ENCODE results near the gene KLHDC7A. TPM values are rescaled to one million over a fixed set of nuclear protein-coding genes. Genes with fewer than 3 reads are reported as not detected.

KLHDC7A gene
- total and polyA plus RNA-seq, 2 donors (not counting 3 experiments of a cell fraction or from before 2014, with no cell fraction given) = not detected

- dilution Hi-C loops (cut with MboI; ENCODE audit: extremely low pct_ligation_motif_present, low sequenced_read_pairs) = no loop called here
- no peak for FAIRE-seq
These were observed 50.1 kb downstream of the KLHDC7A start for GRCh38 chr1:18530587-18531502.

More at GRCh38 chr1:18530587-18531502, 50.1 kb downstream of the KLHDC7A start:
- Histone ChIP-seq H3K4me3 (replicated peaks in 1 of 3; ENCODE audit: insufficient read depth in 1 of 3, low read depth in 1 of 3, low read length in 3 of 3) (no peak overlapping the region), H3K9me3 (replicated peaks; ENCODE audit: control insufficient read depth, insufficient read depth, low read length) (no peaks in the 10 kb centered on the region), H3K79me2 (ENCODE audit: control insufficient read depth, insufficient read depth, low read length) (no peaks in the 10 kb centered on the region), H3K27me3 (ENCODE audit: control insufficient read depth in 2 of 2, insufficient read depth in 2 of 2, low read length in 2 of 2) (no peaks in the 10 kb centered on the region), H3K4me1 (ENCODE audit: control insufficient read depth, extremely low read depth, insufficient read depth, low read length) (no peaks in the 10 kb centered on the region), H3K36me3 (ENCODE audit: control insufficient read depth in 2 of 2, extremely low read depth in 1 of 2, insufficient read depth in 2 of 2, low read length in 2 of 2) (no peaks in the 10 kb centered on the region), H3K9me1 (replicated peaks; ENCODE audit: control insufficient read depth, extremely low read depth, insufficient read depth, low read length) (no peaks in the 10 kb centered on the region), H2AFZ (ENCODE audit: low read depth, low read length) (no peak overlapping the region), H3K4me2 (ENCODE audit: insufficient read depth, low read length) (no peak overlapping the region), H3K9ac (replicated peaks; ENCODE audit: extremely low read depth, insufficient read depth, low read length) (no peak overlapping the region), H3K27ac (ENCODE audit: insufficient read depth, low read depth, low read length) (no peak overlapping the region), H4K20me1 (replicated peaks; ENCODE audit: control insufficient read depth, extremely low read depth, insufficient read depth, low read length) (no peaks in the 10 kb centered on the region)
- CTCF ChIA-PET = no interaction called here
- POLR2A ChIA-PET = no interaction called here
- intact Hi-C loops (cut with micrococcal nuclease) = no loop called here
- no TSS peak for BruUV-seq (replicated peaks)
- no peak for DNase-seq (ENCODE audit: low read depth, low spot score)
- no peak for TF ChIP-seq EZH2 (IDR thresholded peaks at IDR 0.05; ENCODE audit: borderline replicate concordance, low read depth, low read length, severe bottlenecking)
- no peak for TF ChIP-seq POLR2A (IDR thresholded peaks at IDR 0.05; ENCODE audit: low read depth, low read length)
- TF ChIP-seq MYC (IDR thresholded peaks at IDR 0.05; ENCODE audit: low read depth, low read length) = no peak
- TF ChIP-seq GATA2 (IDR thresholded peaks at IDR 0.05; ENCODE audit: insufficient read depth, insufficient read length, low read depth, low read length) = no peak
- no peak for TF ChIP-seq JUN (IDR thresholded peaks at IDR 0.05; ENCODE audit: borderline replicate concordance, insufficient read depth, insufficient read length, low read depth)
- TF ChIP-seq FOS (IDR thresholded peaks at IDR 0.05; ENCODE audit: borderline replicate concordance, insufficient read depth, low read length) = no peak
- no peak for TF ChIP-seq CTCF (IDR thresholded peaks at IDR 0.05; ENCODE audit: extremely low read depth in 1 of 2, insufficient read depth in 1 of 2, low read depth in 1 of 2, low read length in 2 of 2)
- no peak for TF ChIP-seq POLR2AphosphoS5 (IDR thresholded peaks at IDR 0.05; ENCODE audit: insufficient read depth, low read depth, low read length)
- TF ChIP-seq MAX (IDR thresholded peaks at IDR 0.05; ENCODE audit: insufficient read depth, insufficient read length) = no peak

Measured in endothelial cell of umbilical vein (primary cell).